Measurements from ENCODE around the gene MS4A7.

The MS4A7 gene

GRCh38 chr11:60378354-60378753 lies at the start of gene MS4A7:
Gene MS4A7, plus strand, starts transcription at chr11:60378532. Its CDS starts 4,610 bp downstream, at chr11:60383142.
- Mint-ChIP-seq H3K27ac (peak within 1 kb of the TSS; percentile 97), H3K36me3 (peaks cover 4% of the 10 kb centered on the region in 2 donors), H3K9me3 (no peaks in the 10 kb centered on the region), H3K4me1 (peaks cover 51 to 78% of the 10 kb centered on the region in 2 donors), H3K27me3 (no peaks in the 10 kb centered on the region), H3K4me3 (peak within 1 kb of the TSS; percentile 64 to 83)
- DNase-seq (peak; percentile 66), ATAC-seq (replicated peaks) (peak; percentile 91 to 92)

- Mint-ChIP-seq H3K36me3 (no peaks in the 10 kb centered on the region), H3K27me3 (no peaks in the 10 kb centered on the region), H3K4me3 (no peak overlapping the region), H3K9me3 (peaks cover 0 to 6% of the 10 kb centered on the region in 2 donors), H3K27ac (no peak overlapping the region), H3K4me1 (peaks cover 21 to 26% of the 10 kb centered on the region in 2 donors)
- DNase-seq (no peak), ATAC-seq (replicated peaks) (no peak)
Measured at GRCh38 chr11:60332846-60333245, 45.5 kb upstream of the MS4A7 start.

- Mint-ChIP-seq H3K4me1 (peaks cover 29 to 33% of the 10 kb centered on the region in 2 donors), H3K4me3 (no peak overlapping the region), H3K27ac (no peak overlapping the region), H3K9me3 (peaks cover 0 to 5% of the 10 kb centered on the region in 2 donors), H3K36me3 (no peaks in the 10 kb centered on the region), H3K27me3 (no peaks in the 10 kb centered on the region)
- ATAC-seq (replicated peaks) (peak; percentile 59 to 72), DNase-seq (peak; percentile 71)
Measured at GRCh38 chr11:60334005-60334620, 44.2 kb upstream of the MS4A7 start.

GRCh38 chr11:60336767-60337391 lies 41.5 kb upstream of the MS4A7 start:
- no peaks in the 10 kb centered on the region for H3K27me3 Mint-ChIP-seq
- peaks cover 36 to 37% of the 10 kb centered on the region in 2 donors for H3K4me1 Mint-ChIP-seq
- H3K4me3 Mint-ChIP-seq, result peak overlapping the region in 1 of 2 donors; percentile 22
- DNase-seq (no peak), ATAC-seq (replicated peaks) (peak; percentile 70 to 79)
- H3K36me3 Mint-ChIP-seq, result no peaks in the 10 kb centered on the region
- peak overlapping the region; percentile 72 for H3K27ac Mint-ChIP-seq
- H3K9me3 Mint-ChIP-seq, result no peaks in the 10 kb centered on the region

GRCh38 chr11:60338053-60338452 lies 40.3 kb upstream of the MS4A7 start:
- Mint-ChIP-seq H3K27ac (peak overlapping the region; percentile 25), H3K27me3 (no peaks in the 10 kb centered on the region), H3K4me1 (peaks cover 33 to 34% of the 10 kb centered on the region in 2 donors), H3K36me3 (no peaks in the 10 kb centered on the region), H3K4me3 (peak overlapping the region; percentile 4 to 5), H3K9me3 (no peaks in the 10 kb centered on the region)
- DNase-seq (no peak), ATAC-seq (replicated peaks) (peak; percentile 31 to 44)

GRCh38 chr11:60339356-60339755 lies 39.0 kb upstream of the MS4A7 start:
- no peaks in the 10 kb centered on the region for H3K36me3 Mint-ChIP-seq
- no peak overlapping the region for H3K4me3 Mint-ChIP-seq
- DNase-seq (no peak), ATAC-seq (replicated peaks) (no peak)
- no peaks in the 10 kb centered on the region for H3K27me3 Mint-ChIP-seq
- H3K4me1 Mint-ChIP-seq, result peaks cover 28 to 33% of the 10 kb centered on the region in 2 donors
- H3K27ac Mint-ChIP-seq, result no peak overlapping the region
- no peaks in the 10 kb centered on the region for H3K9me3 Mint-ChIP-seq

- Mint-ChIP-seq H3K36me3 (no peaks in the 10 kb centered on the region), H3K4me1 (peaks cover 32 to 45% of the 10 kb centered on the region in 2 donors), H3K27me3 (no peaks in the 10 kb centered on the region), H3K9me3 (no peaks in the 10 kb centered on the region), H3K4me3 (no peak overlapping the region), H3K27ac (no peak overlapping the region)
- ATAC-seq (replicated peaks) (no peak), DNase-seq (no peak)
Measured at GRCh38 chr11:60343094-60343704, 35.1 kb upstream of the MS4A7 start.

GRCh38 chr11:60344146-60344545 lies 34.2 kb upstream of the MS4A7 start:
- Mint-ChIP-seq H3K27me3 (no peaks in the 10 kb centered on the region), H3K4me1 (peaks cover 30 to 45% of the 10 kb centered on the region in 2 donors), H3K36me3 (no peaks in the 10 kb centered on the region), H3K9me3 (no peaks in the 10 kb centered on the region), H3K4me3 (no peak overlapping the region), H3K27ac (no peak overlapping the region)
- DNase-seq (no peak), ATAC-seq (replicated peaks) (no peak)

GRCh38 chr11:60345489-60345888 lies 32.8 kb upstream of the MS4A7 start:
- Mint-ChIP-seq H3K36me3 (no peaks in the 10 kb centered on the region), H3K27ac (no peak overlapping the region), H3K4me1 (peaks cover 34 to 41% of the 10 kb centered on the region in 2 donors), H3K4me3 (no peak overlapping the region), H3K27me3 (no peaks in the 10 kb centered on the region), H3K9me3 (no peaks in the 10 kb centered on the region)
- ATAC-seq (replicated peaks) (peak; percentile 60 to 61), DNase-seq (no peak)

- H3K27me3 Mint-ChIP-seq, result no peaks in the 10 kb centered on the region
- peaks cover 34 to 41% of the 10 kb centered on the region in 2 donors for H3K4me1 Mint-ChIP-seq
- no peak overlapping the region for H3K4me3 Mint-ChIP-seq
- peak overlapping the region; percentile 51 for H3K27ac Mint-ChIP-seq
- no peak for DNase-seq
- peaks cover 0 to 3% of the 10 kb centered on the region in 2 donors for H3K9me3 Mint-ChIP-seq
- H3K36me3 Mint-ChIP-seq, result no peaks in the 10 kb centered on the region
- peak; percentile 91 to 92 for ATAC-seq (replicated peaks)
Measured at GRCh38 chr11:60347084-60347797, 31.1 kb upstream of the MS4A7 start.

- H3K4me3 Mint-ChIP-seq, result no peak overlapping the region
- no peaks in the 10 kb centered on the region for H3K36me3 Mint-ChIP-seq
- H3K27ac Mint-ChIP-seq, result no peak overlapping the region
- ATAC-seq (replicated peaks) (peak; percentile 51 to 63), DNase-seq (no peak)
- H3K4me1 Mint-ChIP-seq, result peaks cover 34 to 41% of the 10 kb centered on the region in 2 donors
- peaks cover 0 to 3% of the 10 kb centered on the region in 2 donors for H3K9me3 Mint-ChIP-seq
- H3K27me3 Mint-ChIP-seq, result no peaks in the 10 kb centered on the region
Measured at GRCh38 chr11:60348116-60348515, 30.2 kb upstream of the MS4A7 start.

GRCh38 chr11:60349990-60350389 lies 28.3 kb upstream of the MS4A7 start:
- Mint-ChIP-seq H3K36me3 (peaks cover 8 to 13% of the 10 kb centered on the region in 2 donors), H3K27me3 (no peaks in the 10 kb centered on the region), H3K4me1 (peaks cover 34 to 40% of the 10 kb centered on the region in 2 donors), H3K27ac (no peak overlapping the region), H3K9me3 (peaks cover 8 to 14% of the 10 kb centered on the region in 2 donors), H3K4me3 (no peak overlapping the region)
- ATAC-seq (replicated peaks) (no peak), DNase-seq (no peak)

- H3K9me3 Mint-ChIP-seq, result peaks cover 24 to 26% of the 10 kb centered on the region in 2 donors
- H3K36me3 Mint-ChIP-seq, result peaks cover 25 to 38% of the 10 kb centered on the region in 2 donors
- peak overlapping the region; percentile 25 for H3K27ac Mint-ChIP-seq
- DNase-seq (no peak), ATAC-seq (replicated peaks) (peak in 1 of 2 donors; percentile 53)
- H3K4me3 Mint-ChIP-seq, result peak overlapping the region in 1 of 2 donors; percentile 39
- peaks cover 26 to 48% of the 10 kb centered on the region in 2 donors for H3K4me1 Mint-ChIP-seq
- no peaks in the 10 kb centered on the region for H3K27me3 Mint-ChIP-seq
Measured at GRCh38 chr11:60357771-60358170, 20.6 kb upstream of the MS4A7 start.

- Mint-ChIP-seq H3K4me1 (peaks cover 51 to 74% of the 10 kb centered on the region in 2 donors), H3K27ac (no peak overlapping the region), H3K9me3 (peaks cover 16 to 18% of the 10 kb centered on the region in 2 donors), H3K27me3 (no peaks in the 10 kb centered on the region), H3K36me3 (peaks cover 17 to 28% of the 10 kb centered on the region in 2 donors), H3K4me3 (no peak overlapping the region)
- ATAC-seq (replicated peaks) (no peak), DNase-seq (no peak)
Measured at GRCh38 chr11:60360621-60361020, 17.7 kb upstream of the MS4A7 start.
